GM12873 (cell line): ENCODE data around the gene LHFPL2.

Experiments
- CTCF ChIP-seq: IDR thresholded peaks from 2 replicates; pipeline ENCODE4 v1.5.1; 2012; ENCODE audit warnings: low read depth, mild to moderate bottlenecking, moderate library complexity, low read length, control low read depth; ENCODE audit not compliant: insufficient read depth; ENCODE audit errors: missing control alignments

LHFPL2 gene

DNA sequence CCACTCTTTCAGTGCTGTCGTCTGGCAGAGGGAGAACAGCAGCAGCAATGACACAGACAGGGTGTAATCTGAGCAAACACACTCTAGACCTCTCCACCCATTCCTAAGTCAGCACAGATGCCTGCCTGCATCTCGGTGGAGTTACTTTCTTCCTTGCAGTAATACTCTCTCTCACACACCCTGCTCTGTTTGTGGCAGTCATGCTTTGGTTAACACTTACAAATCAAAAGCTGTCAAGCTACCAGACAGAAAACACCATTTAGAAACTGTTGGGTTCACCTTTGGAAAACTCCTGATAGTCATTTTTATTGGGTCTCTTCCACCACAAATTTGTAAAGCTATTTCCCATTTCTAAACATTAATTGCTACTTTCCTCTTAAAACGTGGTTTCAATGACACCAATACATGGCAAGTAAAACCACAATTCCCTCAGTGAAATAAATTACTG lies 27.3 kb downstream of the LHFPL2 start:
- no peak for TF ChIP-seq CTCF

- no peak for TF ChIP-seq CTCF
These were observed 30.3 kb downstream of the LHFPL2 start for GRCh38 chr5:78618303-78618702.

DNA sequence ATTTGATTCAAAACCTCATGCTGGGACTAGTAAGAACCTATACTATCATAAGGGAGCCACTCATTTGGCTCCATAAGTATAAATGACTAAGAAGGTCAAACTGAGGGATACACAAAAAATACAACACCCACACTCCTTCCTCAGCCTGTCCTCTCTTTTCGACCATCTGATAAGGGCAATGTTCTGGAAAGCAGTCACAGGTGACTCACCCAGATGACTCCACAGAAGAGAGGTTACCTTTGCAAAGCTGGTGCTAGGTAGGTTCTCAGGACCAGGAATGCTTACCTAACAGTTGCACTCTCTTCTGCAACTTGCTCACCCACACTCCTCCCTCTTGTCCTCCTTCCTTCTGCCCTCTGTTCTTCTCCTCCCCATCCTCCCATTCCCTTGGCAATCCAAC lies 32.9 kb downstream of the LHFPL2 start:
- no peak for TF ChIP-seq CTCF

GRCh38 chr5:78614816-78615215 lies 33.8 kb downstream of the LHFPL2 start:
- no peak for TF ChIP-seq CTCF

DNA sequence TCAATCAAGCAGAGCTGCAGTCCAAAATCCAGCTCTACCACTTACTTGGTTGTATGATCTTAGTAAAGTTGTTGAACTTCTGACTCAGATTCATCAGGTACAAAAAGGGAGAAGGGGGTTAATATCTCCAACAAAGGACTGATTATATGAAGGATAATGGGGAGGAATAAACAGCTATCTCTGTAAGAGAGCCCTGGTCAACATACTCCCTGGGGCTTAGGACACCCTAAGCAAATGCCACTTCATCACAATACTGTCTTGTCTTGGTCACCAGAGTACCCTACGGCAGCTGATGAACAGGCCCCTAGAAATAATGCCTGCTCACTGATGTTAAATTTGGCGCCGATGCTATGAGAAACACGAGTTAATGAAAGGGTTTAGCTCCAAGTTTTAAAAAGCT lies 34.8 kb downstream of the LHFPL2 start:
- TF ChIP-seq CTCF, result no peak

GRCh38 chr5:78613151-78613533 lies 35.4 kb downstream of the LHFPL2 start:
- no peak for TF ChIP-seq CTCF

DNA sequence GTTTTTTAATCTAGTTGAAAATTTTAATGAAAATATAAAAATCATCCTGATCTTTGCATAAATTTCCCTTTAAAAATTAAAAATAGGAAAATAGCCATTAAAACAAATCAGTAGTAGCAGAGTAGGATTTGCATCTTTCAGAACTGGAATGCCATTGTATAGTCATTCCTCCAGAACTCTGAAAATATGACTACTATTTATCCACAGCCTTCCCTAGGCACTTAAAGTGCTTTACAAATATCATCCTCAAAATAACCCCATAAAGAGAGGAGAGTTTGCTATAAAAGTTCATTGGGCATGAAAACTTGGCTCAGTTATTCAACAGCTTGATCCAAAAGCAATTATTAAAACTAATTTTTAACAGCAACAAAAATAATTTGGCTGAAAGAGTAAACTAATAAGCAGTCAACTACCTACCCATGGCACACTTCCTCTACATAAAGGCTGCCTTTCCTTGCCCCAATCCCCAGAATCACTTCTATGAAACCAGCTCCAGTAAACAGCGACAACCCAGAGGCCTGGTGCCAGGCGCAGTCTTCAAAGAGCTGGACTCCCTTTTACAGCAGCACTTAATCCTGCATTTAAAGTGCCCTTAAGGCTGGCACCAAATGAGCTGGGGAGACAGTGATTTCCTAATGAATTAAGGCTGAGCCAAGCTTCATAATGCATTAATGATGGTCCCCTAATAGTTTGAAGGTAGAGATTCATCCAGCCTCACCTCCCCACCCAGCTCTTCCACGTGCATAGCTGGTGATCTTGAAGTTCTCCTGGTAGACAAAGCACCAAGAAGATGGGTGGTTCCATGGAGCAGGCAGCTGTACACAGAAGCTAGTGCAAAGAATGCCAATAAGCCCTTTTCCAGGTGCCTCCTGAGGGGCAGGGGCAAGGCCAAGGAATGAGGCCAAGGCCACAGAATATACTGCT lies 36.1 kb downstream of the LHFPL2 start:
- no peak for TF ChIP-seq CTCF
